Esophagus squamous epithelium (tissue), 5 donors: ENCODE data around the gene CAMK2N1. TPM values are rescaled to one million over a fixed set of nuclear protein-coding genes. Genes with fewer than 3 reads are reported as not detected.

ENCODE experiments used
- DNase-seq: peaks from one replicate; lab custom pipeline; 2025; lab: John Stamatoyannopoulos, UW
- H3K27ac ChIP-seq, 4 donors: fragments of 200-600 bp; sonication (generic); one replicate each; pipeline ENCODE4 v1.5.1; 2016 to 2019; ENCODE audit warnings: mild to moderate bottlenecking in 1 of 4
- H3K27me3 ChIP-seq, 4 donors: fragments of 200-600 bp; sonication (generic); 1 replicate in 3 of 4; 2 replicates in 1 of 4; pipeline versions ENCODE4 v1.5.1 to v1.6.0; 2017 to 2021; ENCODE audit warnings: antibody characterized with exemption in 1 of 4
- H3K36me3 ChIP-seq, 3 donors: fragments of 200-600 bp; sonication (generic); one replicate each; pipeline ENCODE4 v1.5.1; 2016 to 2019
- H3K4me1 ChIP-seq, 3 donors: fragments of 200-600 bp; sonication (generic); one replicate each; pipeline ENCODE4 v1.5.1; 2017 to 2019
- H3K4me3 ChIP-seq, 4 donors: fragments of 200-600 bp; sonication (generic); 1 replicate in 3 of 4; 2 replicates in 1 of 4; pipeline ENCODE4 v1.5.1; 2016 to 2019; ENCODE audit warnings: mild to moderate bottlenecking in 2 of 4, moderate library complexity in 1 of 4
- H3K9me3 ChIP-seq, 3 donors: fragments of 200-600 bp; sonication (generic); one replicate each; pipeline ENCODE4 v1.5.1; 2016 to 2019
- CTCF ChIP-seq, 6 experiments: fragments of 450-650 bp in 4 of 6; fragments of 200-600 bp in 2 of 6; sonication (generic) in 2 of 6; IDR thresholded peaks; one replicate each; pipeline ENCODE4 v1.5.1; 2016 to 2019; ENCODE audit warnings: antibody characterized with exemption in 6 of 6, mild to moderate bottlenecking in 4 of 6, moderate library complexity in 4 of 6
- POLR2A ChIP-seq, 4 donors: fragments of 450-650 bp; IDR thresholded peaks; one replicate each; pipeline ENCODE4 v1.6.1; 2017; ENCODE audit warnings: antibody characterized with exemption in 4 of 4, mild to moderate bottlenecking in 4 of 4, moderate library complexity in 3 of 4
- WGBS, 2 donors: methylation state at CpG; one replicate each; pipeline ENCODE4 v1.1.5; 2018; 5-methylcytosine and 5-hydroxymethylcytosine counted together
- intact Hi-C: fragments of 100-400 bp; cut with DNase I; formaldehyde crosslinking; loops from one replicate; pipeline ENCODE4 v1.15.0; 2022
- total RNA-seq, 4 donors: library from RNA; depleted of rRNA; stranded (reverse); fragments of >200 nt; gene quantifications; one replicate each; pipeline ENCODE4 v1.1.0, GENCODE V29; 2016
- donor health status: DM: yes; HTN: yes; CAD: no.

CAMK2N1 gene
- total RNA-seq, 4 donors from 2014 or later, result 3.1 to 12.8 (median 6.8) TPM

DNA sequence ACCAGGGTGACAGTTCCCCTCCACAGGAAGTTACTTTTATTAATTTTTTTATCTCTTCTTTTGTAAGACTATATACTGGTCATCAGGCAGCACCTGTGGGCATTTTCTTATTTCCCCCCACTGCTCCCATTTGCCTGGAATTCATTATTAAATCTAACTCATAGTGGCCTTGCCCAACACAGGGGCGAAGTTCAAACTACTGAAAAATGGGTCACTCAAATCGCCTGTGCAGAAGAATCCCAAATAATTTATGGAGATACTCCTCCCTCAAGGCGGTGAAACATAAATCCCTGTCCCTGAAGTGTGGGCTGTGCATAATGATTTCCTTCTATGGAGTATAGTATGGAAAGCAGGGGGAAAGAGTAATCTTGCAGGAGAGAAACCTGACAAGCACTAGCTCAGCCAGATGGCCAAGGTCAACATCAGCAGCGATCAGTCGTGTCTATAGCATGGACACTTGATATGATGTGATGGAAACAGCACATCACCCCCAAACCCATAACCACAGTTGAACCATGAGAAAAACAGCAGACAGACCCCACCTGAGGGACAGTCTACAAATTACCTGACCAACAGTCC lies 7.9 kb downstream of the CAMK2N1 start:
- peaks cover 0 to 100% (median 10%) of the 10 kb centered on the region in 4 donors for H3K27me3 ChIP-seq

DNA sequence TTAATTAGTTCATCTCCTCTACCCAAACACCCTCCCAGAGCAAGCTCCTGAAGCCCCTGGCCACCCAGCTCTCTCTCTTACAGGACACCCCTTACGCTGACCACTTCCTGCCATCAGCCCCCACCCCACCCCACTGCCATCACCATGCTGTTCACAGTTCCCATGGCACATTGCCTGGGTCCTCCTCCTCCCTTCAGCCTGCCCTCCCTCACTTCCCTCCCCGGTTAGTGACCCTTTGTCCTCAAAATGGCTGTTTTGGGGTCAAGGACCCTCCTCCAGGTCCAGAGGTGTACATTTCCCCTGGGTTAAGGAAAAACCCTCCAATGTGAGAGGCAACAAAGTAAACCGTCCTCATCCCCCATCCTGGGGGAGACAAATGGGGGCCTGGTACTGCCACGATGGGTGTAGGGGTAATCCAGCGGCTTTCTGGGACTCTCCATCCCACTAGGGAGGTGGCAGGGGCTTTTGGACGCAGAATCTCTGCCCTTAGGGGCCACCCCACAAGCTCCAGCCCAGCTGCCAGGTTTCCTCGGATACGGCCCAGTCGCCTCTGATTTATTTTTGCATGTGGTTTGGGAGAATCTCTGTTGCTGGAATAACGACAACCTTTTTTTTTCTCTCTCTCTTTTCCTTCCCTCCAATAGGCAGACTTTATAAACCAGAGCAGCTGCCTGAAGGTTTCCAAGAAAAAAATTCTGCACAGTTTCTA lies 8.5 kb downstream of the CAMK2N1 start:
- Histone ChIP-seq H3K27ac (no peak overlapping the region), H3K36me3 (no peaks in the 10 kb centered on the region), H3K9me3 (no peaks in the 10 kb centered on the region), H3K27me3 (peaks cover 0 to 100% (median 10%) of the 10 kb centered on the region in 4 donors), H3K4me1 (peaks cover 4 to 22% (median 6%) of the 10 kb centered on the region in 3 donors), H3K4me3 (no peak overlapping the region)
- 39 to 47% methylated on average over 9 to 10 of the region's 10 CpGs for WGBS, 2 donors
- no peak for TF ChIP-seq POLR2A (IDR thresholded peaks at IDR 0.05)
- TF ChIP-seq CTCF (IDR thresholded peaks at IDR 0.05), result no peak
- DNase-seq, result no peak
- intact Hi-C loops, result no loop called here

More for the DNA sequence above, 7.9 kb downstream of the CAMK2N1 start:
- intact Hi-C loops, result no loop called here
- no peak for TF ChIP-seq POLR2A (IDR thresholded peaks at IDR 0.05)
- no peak for TF ChIP-seq CTCF (IDR thresholded peaks at IDR 0.05)
- no peak for DNase-seq
- Histone ChIP-seq H3K27ac (no peak overlapping the region), H3K36me3 (no peaks in the 10 kb centered on the region), H3K4me1 (peaks cover 4 to 26% (median 6%) of the 10 kb centered on the region in 3 donors), H3K9me3 (no peaks in the 10 kb centered on the region), H3K4me3 (no peak overlapping the region)
- 73 to 74% methylated on average over 5 of the region's 5 CpGs for WGBS, 2 donors

- no peak for DNase-seq
- Histone ChIP-seq H3K9me3 (no peaks in the 10 kb centered on the region), H3K4me3 (no peak overlapping the region), H3K36me3 (no peaks in the 10 kb centered on the region), H3K4me1 (peaks cover 4 to 20% (median 6%) of the 10 kb centered on the region in 3 donors), H3K27ac (no peak overlapping the region), H3K27me3 (peaks cover 0 to 96% (median 10%) of the 10 kb centered on the region in 4 donors)
- intact Hi-C loops, result no loop called here
- TF ChIP-seq POLR2A (IDR thresholded peaks at IDR 0.05) (no peak), CTCF (IDR thresholded peaks at IDR 0.05) (no peak)
- 6 to 22% methylated on average over 16 to 27 of the region's 33 CpGs for WGBS, 2 donors
These were observed 9.6 kb downstream of the CAMK2N1 start for GRCh38 chr1:20476265-20477038.

- intact Hi-C loops, result no loop called here
- DNase-seq, result no peak
- Histone ChIP-seq H3K27me3 (peaks cover 0 to 82% (median 10%) of the 10 kb centered on the region in 4 donors), H3K36me3 (no peaks in the 10 kb centered on the region), H3K27ac (no peak overlapping the region), H3K4me3 (no peak overlapping the region), H3K4me1 (peaks cover 4 to 20% (median 6%) of the 10 kb centered on the region in 3 donors), H3K9me3 (no peaks in the 10 kb centered on the region)
- no peak for TF ChIP-seq CTCF (IDR thresholded peaks at IDR 0.05)
- TF ChIP-seq POLR2A (IDR thresholded peaks at IDR 0.05), result no peak
- WGBS, 2 donors, result 50 to 52% methylated on average over 5 to 6 of the region's 7 CpGs
These were observed 11.0 kb downstream of the CAMK2N1 start for GRCh38 chr1:20474996-20475395.
